Erythroblast (primary cell): Measurements from ENCODE around the gene EEFSEC.

Source experiments
- GATA1 ChIP-seq: IDR thresholded peaks from 2 replicates; pipeline ENCODE4 v1.6.1; 2011; ENCODE audit warnings: low read depth, mild to moderate bottlenecking, control low read depth, low read length, moderate library complexity
- POLR2A ChIP-seq: IDR thresholded peaks from 2 replicates; pipeline ENCODE4 v1.6.1; 2011; ENCODE audit warnings: mild to moderate bottlenecking, low read length

DNA sequence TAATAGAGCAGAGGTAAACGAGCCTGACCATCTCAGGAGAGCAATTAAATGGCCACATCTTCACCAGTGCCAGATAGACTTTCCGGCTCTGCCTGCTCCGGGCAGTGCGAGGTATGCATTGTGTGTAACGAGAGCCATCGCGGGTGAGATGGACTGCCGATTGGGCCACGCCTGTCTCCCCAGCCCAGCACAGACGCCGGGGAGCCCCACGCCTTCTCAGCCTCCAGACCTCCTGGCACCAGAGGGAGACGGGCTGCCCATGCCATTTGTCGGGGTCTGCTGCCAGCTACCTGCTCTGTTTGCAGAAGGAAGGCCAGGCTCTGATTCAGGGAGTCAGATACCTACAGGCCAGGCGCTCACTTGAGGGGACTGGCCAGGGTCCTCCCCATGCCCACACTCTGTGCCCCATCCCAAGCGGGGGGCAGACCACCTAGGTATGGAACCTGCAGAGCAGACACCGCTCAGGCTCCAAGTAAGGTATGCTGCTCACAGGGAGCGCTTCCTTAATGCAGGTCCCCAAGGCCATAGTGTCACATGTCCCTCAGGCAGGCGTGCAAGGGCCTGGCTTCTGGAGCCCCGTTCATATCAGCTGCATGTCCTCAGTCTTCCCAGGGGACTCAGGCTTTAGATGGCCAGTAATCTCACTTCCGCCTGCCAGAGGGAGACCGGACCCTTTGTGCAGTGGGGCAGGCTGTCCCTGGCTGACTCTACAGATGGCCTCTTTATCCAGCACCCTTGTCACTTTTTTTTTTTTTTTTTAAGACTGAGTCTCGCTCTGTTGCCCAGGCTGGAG is 251.2 kb downstream of the EEFSEC start:
- no peak for TF ChIP-seq POLR2A
- no peak for TF ChIP-seq GATA1
